ENCODE measurements around the gene CCDC91. TPM values are rescaled to one million over a fixed set of nuclear protein-coding genes. Genes with fewer than 3 reads are reported as not detected.

CCDC91 gene
- total RNA-seq, 6 donors from 2014 or later = 27.7 to 77.5 (median 30.2) TPM

DNA sequence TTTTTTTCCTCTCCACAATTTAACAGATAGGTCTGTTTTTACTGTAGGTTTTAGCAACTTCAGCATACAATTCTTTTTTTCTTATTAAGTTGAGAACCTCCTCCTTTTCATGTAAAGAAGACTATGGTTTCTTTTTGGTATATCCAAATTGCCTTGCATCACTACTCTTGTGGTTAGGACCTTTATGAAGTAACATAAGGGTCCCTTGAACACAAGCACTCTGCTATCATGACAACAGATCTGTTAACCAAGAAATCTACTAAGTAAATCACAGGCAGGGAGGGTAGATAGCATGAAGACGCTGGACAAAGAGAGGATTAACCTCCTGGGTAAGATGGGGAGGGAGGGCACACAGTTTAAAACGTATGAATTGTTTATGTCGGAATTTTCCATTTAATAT is 380.6 kb downstream of the CCDC91 start:
- DNase-seq = no peak
- ATAC-seq (ENCODE audit: low FRiP score in 2 of 2) = no peak
- 84 to 87% methylated on average over 3 of the region's 3 CpGs for WGBS, 2 donors
- no peaks in the 10 kb centered on the region for H3K9me3 ChIP-seq
- no peaks in the 10 kb centered on the region for H3K36me3 ChIP-seq
- H3K4me3 ChIP-seq = no peak overlapping the region
- H3K27ac ChIP-seq = no peak overlapping the region
- TF ChIP-seq, protein P1, sequence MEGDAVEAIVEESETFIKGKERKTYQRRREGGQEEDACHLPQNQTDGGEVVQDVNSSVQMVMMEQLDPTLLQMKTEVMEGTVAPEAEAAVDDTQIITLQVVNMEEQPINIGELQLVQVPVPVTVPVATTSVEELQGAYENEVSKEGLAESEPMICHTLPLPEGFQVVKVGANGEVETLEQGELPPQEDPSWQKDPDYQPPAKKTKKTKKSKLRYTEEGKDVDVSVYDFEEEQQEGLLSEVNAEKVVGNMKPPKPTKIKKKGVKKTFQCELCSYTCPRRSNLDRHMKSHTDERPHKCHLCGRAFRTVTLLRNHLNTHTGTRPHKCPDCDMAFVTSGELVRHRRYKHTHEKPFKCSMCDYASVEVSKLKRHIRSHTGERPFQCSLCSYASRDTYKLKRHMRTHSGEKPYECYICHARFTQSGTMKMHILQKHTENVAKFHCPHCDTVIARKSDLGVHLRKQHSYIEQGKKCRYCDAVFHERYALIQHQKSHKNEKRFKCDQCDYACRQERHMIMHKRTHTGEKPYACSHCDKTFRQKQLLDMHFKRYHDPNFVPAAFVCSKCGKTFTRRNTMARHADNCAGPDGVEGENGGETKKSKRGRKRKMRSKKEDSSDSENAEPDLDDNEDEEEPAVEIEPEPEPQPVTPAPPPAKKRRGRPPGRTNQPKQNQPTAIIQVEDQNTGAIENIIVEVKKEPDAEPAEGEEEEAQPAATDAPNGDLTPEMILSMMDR (IDR thresholded peaks at IDR 0.05) = no peak
- TF ChIP-seq POLR2A (IDR thresholded peaks at IDR 0.05) = no peak
- no peak for TF ChIP-seq EP300 (IDR thresholded peaks at IDR 0.05)
- no peak for TF ChIP-seq POLR2AphosphoS5 (IDR thresholded peaks at IDR 0.05)
- peaks cover 0 to 7% (median 3%) of the 10 kb centered on the region in 4 donors for H3K4me1 ChIP-seq
- no peaks in the 10 kb centered on the region for H3K27me3 ChIP-seq

DNA sequence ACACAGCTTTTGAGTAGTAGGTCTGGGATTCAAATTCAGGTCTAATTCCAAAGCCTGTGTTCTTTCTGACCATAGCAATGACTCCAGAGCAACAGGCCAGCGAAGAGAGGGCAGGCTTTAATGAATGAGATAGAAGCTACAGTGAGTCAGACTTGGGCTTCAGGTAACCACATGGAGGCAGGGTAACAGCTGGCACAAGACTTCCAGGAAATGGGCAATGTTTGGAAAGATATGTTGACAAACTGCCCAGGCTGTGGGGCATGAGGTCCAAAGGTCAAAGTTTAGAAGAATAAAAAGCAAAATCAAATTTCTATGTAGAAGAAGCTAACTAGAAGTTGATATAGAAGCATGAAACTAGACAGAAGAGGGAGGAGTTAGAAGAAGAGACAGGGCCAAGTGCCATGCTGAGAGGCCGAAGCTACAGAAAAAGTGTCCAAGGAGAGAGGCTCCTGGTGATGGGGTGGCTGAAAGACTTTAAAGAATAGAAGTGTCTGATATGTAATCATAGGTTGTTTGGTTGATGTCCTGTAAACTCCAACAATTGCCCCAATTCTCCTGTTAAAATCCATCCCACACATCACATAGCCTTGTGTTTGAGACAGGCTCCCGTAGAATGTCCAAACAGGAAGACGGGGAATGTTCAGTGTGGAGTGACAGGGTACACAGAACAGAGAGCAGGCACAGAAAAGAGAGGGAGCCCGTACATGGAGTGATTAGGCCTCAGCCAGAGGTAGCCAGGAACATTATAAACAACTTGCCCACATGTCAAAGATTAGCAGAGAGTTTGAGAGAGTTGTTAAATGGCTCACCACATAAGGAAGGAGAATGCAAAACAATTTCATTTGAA is 384.7 kb downstream of the CCDC91 start:
- TF ChIP-seq EP300 (IDR thresholded peaks at IDR 0.05) = no peak
- TF ChIP-seq POLR2A (IDR thresholded peaks at IDR 0.05) = no peak
- TF ChIP-seq, protein P1 (IDR thresholded peaks at IDR 0.05) = no peak
- no peak for TF ChIP-seq POLR2AphosphoS5 (IDR thresholded peaks at IDR 0.05)
- Histone ChIP-seq H3K4me1 (no peaks in the 10 kb centered on the region), H3K27ac (no peak overlapping the region), H3K4me3 (no peak overlapping the region), H3K36me3 (no peaks in the 10 kb centered on the region), H3K27me3 (no peaks in the 10 kb centered on the region), H3K9me3 (no peaks in the 10 kb centered on the region)
- WGBS, 2 donors = 81 to 83% methylated on average over 5 of the region's 5 CpGs
- ATAC-seq (ENCODE audit: low FRiP score in 2 of 2) (no peak), DNase-seq (no peak)

DNA sequence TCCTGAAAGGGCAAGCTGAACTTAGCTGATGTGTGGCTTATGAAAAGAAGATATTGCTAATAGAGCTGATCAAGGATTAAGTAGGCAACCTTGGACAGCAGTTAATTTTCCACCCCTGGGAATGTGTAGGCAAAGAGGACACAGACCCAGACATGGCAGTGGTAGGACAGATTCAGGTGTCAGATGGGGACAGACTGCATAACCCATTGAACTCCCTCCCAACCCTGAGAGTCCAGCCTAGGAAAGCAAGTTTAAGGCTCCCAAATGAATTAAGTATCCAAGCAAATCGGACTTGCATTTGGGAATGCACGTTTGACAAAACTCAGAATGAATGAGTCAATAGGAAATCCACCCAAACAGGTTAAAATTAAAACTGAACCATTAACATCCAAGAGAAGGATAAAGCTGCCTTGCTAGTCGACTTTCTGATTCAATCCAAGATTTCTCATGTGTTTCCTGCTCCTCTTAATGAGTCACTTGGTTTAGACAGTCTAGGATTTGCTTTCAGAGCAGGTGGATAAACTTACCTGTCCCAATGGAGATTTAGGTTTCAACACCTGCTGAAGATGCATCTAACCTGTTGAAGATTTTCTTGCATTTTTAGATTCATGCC is 385.4 kb downstream of the CCDC91 start:
- no peaks in the 10 kb centered on the region for H3K4me1 ChIP-seq
- no peaks in the 10 kb centered on the region for H3K27me3 ChIP-seq
- DNase-seq (no peak), ATAC-seq (ENCODE audit: low FRiP score in 2 of 2) (no peak)
- no peak overlapping the region for H3K4me3 ChIP-seq
- 62 to 80% methylated on average over 3 of the region's 3 CpGs for WGBS, 2 donors
- H3K36me3 ChIP-seq = no peaks in the 10 kb centered on the region
- H3K9me3 ChIP-seq = no peaks in the 10 kb centered on the region
- no peak overlapping the region for H3K27ac ChIP-seq
- TF ChIP-seq POLR2A (IDR thresholded peaks at IDR 0.05) = no peak

DNA sequence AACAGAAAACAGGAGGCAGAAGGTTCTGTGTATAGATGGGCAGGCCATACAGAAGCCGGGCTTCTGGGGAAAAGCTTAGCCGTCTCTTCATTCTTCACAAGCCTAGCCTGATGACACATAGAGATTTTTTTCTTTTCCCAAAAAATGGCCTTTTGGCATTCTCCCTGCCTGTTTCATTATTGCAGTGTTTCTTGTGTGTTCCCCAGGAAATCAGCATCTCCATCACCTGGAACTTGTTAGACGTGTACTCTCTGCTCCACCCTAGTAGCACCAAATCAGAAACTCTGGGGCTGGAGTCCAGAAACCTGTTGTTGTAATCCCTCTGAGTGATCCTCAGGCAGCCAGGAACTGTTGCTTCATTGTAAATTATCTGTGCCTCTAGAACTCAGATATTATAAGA is 388.1 kb downstream of the CCDC91 start:
- H3K27ac ChIP-seq = no peak overlapping the region
- no peaks in the 10 kb centered on the region for H3K27me3 ChIP-seq
- TF ChIP-seq, protein P1 (IDR thresholded peaks at IDR 0.05) = no peak
- no peak for TF ChIP-seq EP300 (IDR thresholded peaks at IDR 0.05)
- TF ChIP-seq POLR2A (IDR thresholded peaks at IDR 0.05) = no peak
- no peak for TF ChIP-seq POLR2AphosphoS5 (IDR thresholded peaks at IDR 0.05)
- H3K9me3 ChIP-seq = no peaks in the 10 kb centered on the region
- WGBS, 2 donors = 89 to 90% methylated on average over 3 of the region's 3 CpGs
- no peaks in the 10 kb centered on the region for H3K4me1 ChIP-seq
- ATAC-seq (ENCODE audit: low FRiP score in 2 of 2) (peak in 1 of 2 donors; percentile 23), DNase-seq (no peak)
- H3K4me3 ChIP-seq = no peak overlapping the region
- no peaks in the 10 kb centered on the region for H3K36me3 ChIP-seq

DNA sequence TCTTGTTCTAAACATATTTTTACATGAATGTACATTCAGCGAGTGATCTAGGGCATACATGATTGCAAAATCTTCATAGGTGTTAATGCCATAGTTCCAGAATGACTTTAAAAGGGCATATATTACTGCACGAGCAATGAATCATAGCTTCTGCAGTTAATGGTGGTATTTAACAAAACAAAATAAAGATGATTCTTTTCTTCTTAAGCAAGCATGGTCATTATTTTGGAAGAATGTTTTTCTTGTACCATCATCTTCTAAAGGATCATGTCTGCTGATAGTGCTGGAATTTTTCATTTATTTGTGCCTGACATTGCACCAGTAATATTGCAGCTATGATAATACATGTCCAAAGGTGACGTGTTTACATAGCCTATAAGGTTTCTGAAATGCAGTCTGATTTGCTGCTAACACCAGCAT is 388.6 kb downstream of the CCDC91 start:
- no peak for DNase-seq
- Histone ChIP-seq H3K27ac (no peak overlapping the region), H3K4me3 (no peak overlapping the region), H3K4me1 (no peaks in the 10 kb centered on the region), H3K9me3 (no peaks in the 10 kb centered on the region), H3K27me3 (no peaks in the 10 kb centered on the region), H3K36me3 (no peaks in the 10 kb centered on the region)
- ATAC-seq (ENCODE audit: low FRiP score in 2 of 2) = no peak
- 85 to 90% methylated on average over 3 of the region's 3 CpGs for WGBS, 2 donors
- no peak for TF ChIP-seq POLR2A (IDR thresholded peaks at IDR 0.05)
- TF ChIP-seq EP300 (IDR thresholded peaks at IDR 0.05) = no peak
- TF ChIP-seq, protein P1 (IDR thresholded peaks at IDR 0.05) = no peak
- no peak for TF ChIP-seq POLR2AphosphoS5 (IDR thresholded peaks at IDR 0.05)
